Adrenal gland (tissue), 5 donors: Measurements from ENCODE around the gene LYRM4.

Source experiments
- CTCF ChIP-seq, 6 experiments: fragments of 450-650 bp in 4 of 6; fragments of 200-600 bp in 2 of 6; sonication (generic) in 1 of 6; IDR thresholded peaks; 1 replicate in 5 of 6; 2 replicates in 1 of 6; pipeline versions ENCODE4 v1.5.1 to v1.8.0; 2016 to 2021; ENCODE audit warnings: antibody characterized with exemption in 6 of 6, mild to moderate bottlenecking in 2 of 6, moderate library complexity in 1 of 6
- POLR2A ChIP-seq, 2 donors: fragments of 450-650 bp; IDR thresholded peaks; one replicate each; pipeline ENCODE4 v1.6.1; 2017; ENCODE audit warnings: antibody characterized with exemption in 2 of 2, mild to moderate bottlenecking in 2 of 2, moderate library complexity in 1 of 2
- donor health status: DM: no; HTN: no; CAD: no.

GRCh38 chr6:5204376-5204775 lies 56.4 kb downstream of the LYRM4 start:
- TF ChIP-seq CTCF (IDR thresholded peaks at IDR 0.05) (no peak), POLR2A (IDR thresholded peaks at IDR 0.05) (no peak)
